DMS153 (cell line): ENCODE results near the gene SOX6.

Experiments used
- DNase-seq: peaks from one replicate; lab custom pipeline; 2025; lab: John Stamatoyannopoulos, UW

SOX6 gene

GRCh38 chr11:16271258-16271657 lies 85.1 kb downstream of the SOX6 start:
- DNase-seq, result no peak

- DNase-seq, result no peak
These were observed 90.3 kb downstream of the SOX6 start for GRCh38 chr11:16266021-16266420.

- DNase-seq, result no peak
These were observed 91.3 kb downstream of the SOX6 start for GRCh38 chr11:16265022-16265421.

GRCh38 chr11:16262645-16262955 lies 93.7 kb downstream of the SOX6 start:
- DNase-seq, result no peak

- DNase-seq, result no peak
These were observed 94.3 kb downstream of the SOX6 start for GRCh38 chr11:16261836-16262644.

- DNase-seq, result no peak
These were observed 104.0 kb downstream of the SOX6 start for GRCh38 chr11:16252373-16252772.

GRCh38 chr11:16248248-16248647 lies 108.1 kb downstream of the SOX6 start:
- DNase-seq, result no peak

GRCh38 chr11:16242806-16243205 lies 113.5 kb downstream of the SOX6 start:
- no peak for DNase-seq

- DNase-seq, result no peak
These were observed 115.7 kb downstream of the SOX6 start for GRCh38 chr11:16240687-16241086.

- no peak for DNase-seq
These were observed 116.9 kb downstream of the SOX6 start for GRCh38 chr11:16239141-16240105.

GRCh38 chr11:16226245-16226644 lies 130.1 kb downstream of the SOX6 start:
- DNase-seq, result peak; percentile 97

GRCh38 chr11:16225623-16226022 lies 130.7 kb downstream of the SOX6 start:
- no peak for DNase-seq

- no peak for DNase-seq
These were observed 132.8 kb downstream of the SOX6 start for GRCh38 chr11:16223558-16223957.

- DNase-seq, result no peak
These were observed 138.7 kb downstream of the SOX6 start for GRCh38 chr11:16217631-16218030.

- DNase-seq, result no peak
These were observed 139.5 kb downstream of the SOX6 start for GRCh38 chr11:16216831-16217230.

- DNase-seq, result no peak
These were observed 141.0 kb downstream of the SOX6 start for GRCh38 chr11:16215352-16215751.

- no peak for DNase-seq
These were observed 144.9 kb downstream of the SOX6 start for GRCh38 chr11:16211407-16211806.

GRCh38 chr11:16204261-16204660 lies 152.1 kb downstream of the SOX6 start:
- DNase-seq, result no peak

GRCh38 chr11:16195651-16196050 lies 160.7 kb downstream of the SOX6 start:
- DNase-seq, result no peak

- no peak for DNase-seq
These were observed 161.8 kb downstream of the SOX6 start for GRCh38 chr11:16194566-16194965.

GRCh38 chr11:16193897-16194381 lies 162.4 kb downstream of the SOX6 start:
- no peak for DNase-seq

GRCh38 chr11:16191868-16192240 lies 164.5 kb downstream of the SOX6 start:
- DNase-seq, result no peak
